Fibroblast of villous mesenchyme (primary cell): ENCODE measurements around the gene GLA. TPM values are rescaled to one million over a fixed set of nuclear protein-coding genes. Genes with fewer than 3 reads are reported as not detected.

Experiments used
- DNase-seq: peaks from one replicate; pipeline ENCODE4 v3.0.0-alpha.2; 2010; ENCODE audit warnings: low read depth
- H3K4me3 ChIP-seq: 2 replicates; pipeline ENCODE4 v1.5.1; 2011; ENCODE audit warnings: low read depth, mild to moderate bottlenecking, low read length
- total RNA-seq: library from RNA; depleted of rRNA; stranded (reverse); fragments of >200 nt; gene quantifications from 2 replicates; pipeline ENCODE4 v1.2.3, GENCODE V29; 2012
- TF ChIP-seq, protein P1 (sequence below): IDR thresholded peaks from 2 replicates; pipeline ENCODE4 v1.5.1; 2012; ENCODE audit warnings: low read depth, mild to moderate bottlenecking, low read length; ENCODE audit not compliant: insufficient read depth

Gene GLA
- total RNA-seq, 1 donor: 45.8 TPM

DNA sequence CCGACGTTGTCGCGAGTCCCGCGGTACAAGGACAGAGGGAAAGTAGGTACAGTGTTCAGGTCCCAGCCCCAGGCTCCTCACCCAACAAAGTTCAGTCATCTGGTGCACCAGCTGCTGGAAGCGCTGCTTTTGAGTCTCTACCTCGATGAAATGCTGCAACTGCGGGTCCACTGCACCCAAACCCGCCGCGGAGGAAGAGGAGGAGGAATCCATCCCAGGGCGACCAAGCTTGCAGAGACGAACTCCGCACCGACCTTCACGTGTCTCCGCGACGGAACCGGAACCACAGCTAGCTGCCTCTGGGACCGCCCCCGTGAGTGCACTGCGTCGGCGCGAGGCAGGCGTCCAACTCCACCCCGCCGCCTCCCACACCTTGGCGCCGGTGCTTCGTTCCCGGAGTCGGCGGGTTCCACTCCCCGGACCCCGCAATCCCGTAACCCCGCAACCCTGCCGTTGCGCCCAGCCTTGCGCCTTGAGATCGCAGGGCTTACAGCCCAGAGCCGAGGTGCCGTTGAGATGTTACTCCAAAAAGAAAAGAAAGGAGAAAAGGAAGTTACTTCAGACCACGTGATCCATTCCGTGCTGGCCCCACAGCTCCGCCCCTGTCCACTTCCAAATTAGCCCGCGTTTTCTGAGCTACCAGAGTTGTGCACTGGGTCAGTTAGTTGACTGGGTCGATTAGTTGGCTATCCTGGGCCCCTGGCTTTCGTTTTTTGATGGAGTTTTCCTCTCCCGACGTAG is 59.1 kb downstream of the GLA start, which contains the start of gene TIMM8A:
Gene TIMM8A (minus strand): TSS at position 291 of the 741 bp plus-strand sequence. CDS start 78 bp downstream, at position 213.
- TF ChIP-seq, protein P1, sequence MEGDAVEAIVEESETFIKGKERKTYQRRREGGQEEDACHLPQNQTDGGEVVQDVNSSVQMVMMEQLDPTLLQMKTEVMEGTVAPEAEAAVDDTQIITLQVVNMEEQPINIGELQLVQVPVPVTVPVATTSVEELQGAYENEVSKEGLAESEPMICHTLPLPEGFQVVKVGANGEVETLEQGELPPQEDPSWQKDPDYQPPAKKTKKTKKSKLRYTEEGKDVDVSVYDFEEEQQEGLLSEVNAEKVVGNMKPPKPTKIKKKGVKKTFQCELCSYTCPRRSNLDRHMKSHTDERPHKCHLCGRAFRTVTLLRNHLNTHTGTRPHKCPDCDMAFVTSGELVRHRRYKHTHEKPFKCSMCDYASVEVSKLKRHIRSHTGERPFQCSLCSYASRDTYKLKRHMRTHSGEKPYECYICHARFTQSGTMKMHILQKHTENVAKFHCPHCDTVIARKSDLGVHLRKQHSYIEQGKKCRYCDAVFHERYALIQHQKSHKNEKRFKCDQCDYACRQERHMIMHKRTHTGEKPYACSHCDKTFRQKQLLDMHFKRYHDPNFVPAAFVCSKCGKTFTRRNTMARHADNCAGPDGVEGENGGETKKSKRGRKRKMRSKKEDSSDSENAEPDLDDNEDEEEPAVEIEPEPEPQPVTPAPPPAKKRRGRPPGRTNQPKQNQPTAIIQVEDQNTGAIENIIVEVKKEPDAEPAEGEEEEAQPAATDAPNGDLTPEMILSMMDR: no peak
- peak; percentile 63 for DNase-seq
- H3K4me3 ChIP-seq: peak within 1 kb of the TSS; percentile 80

DNA sequence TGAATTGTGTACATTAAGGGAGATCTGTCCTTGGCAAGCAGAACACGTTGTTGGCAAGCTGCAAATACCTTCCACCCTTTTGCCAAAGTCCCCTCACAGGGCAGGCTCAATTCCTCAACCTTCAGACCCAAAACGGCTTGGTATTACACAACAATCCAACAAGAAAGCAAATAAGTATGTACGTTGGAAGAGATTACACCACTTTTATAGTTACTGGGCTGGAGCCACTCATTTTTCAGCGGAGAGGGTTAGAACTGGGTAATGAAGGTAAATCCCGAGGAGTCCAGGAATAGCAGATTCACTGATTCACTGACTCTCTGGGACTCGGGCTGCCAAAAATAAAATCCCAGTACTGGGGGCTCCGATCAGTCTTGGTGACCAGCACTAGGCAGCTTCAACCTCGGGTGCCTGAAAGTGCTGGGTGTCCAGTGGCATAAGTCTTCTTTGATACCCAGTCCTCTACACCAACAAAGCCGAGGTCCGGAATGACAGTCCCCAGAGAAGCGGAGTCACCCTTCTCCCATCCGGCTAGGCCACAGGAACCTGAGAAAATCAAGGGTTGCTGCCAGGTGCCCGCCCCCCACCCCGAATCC is 59.8 kb downstream of the GLA start:
- peak; percentile 42 for DNase-seq
- TF ChIP-seq, protein P1: no peak
- peak overlapping the region; percentile 80 for H3K4me3 ChIP-seq

Other genes starting within 250 kb of the GLA start
- 0.97 and 2.6 TPM in 2 replicates for gene DRP2, start 188.1 kb downstream of the GLA start, total RNA-seq
- 0.32 and 1.3 TPM in 2 replicates for gene TAF7L, start 116.6 kb downstream of the GLA start, total RNA-seq
- gene TIMM8A, start 59.2 kb downstream of the GLA start, total RNA-seq: 2.9 and 3.9 TPM in 2 replicates
- gene BTK, start 21.7 kb downstream of the GLA start, total RNA-seq: not detected in 2 replicates
- 103 and 132 TPM in 2 replicates for gene RPL36A, start 16.9 kb downstream of the GLA start, total RNA-seq
- 57.3 and 74.7 TPM in 2 replicates for gene HNRNPH2, start 297 bp upstream of the GLA start, total RNA-seq
- gene ARMCX4, start 77.5 kb upstream of the GLA start, total RNA-seq: 8.1 and 11.2 TPM in 2 replicates
- gene ARMCX1, start 142.6 kb upstream of the GLA start, total RNA-seq: 32.5 and 41.9 TPM in 2 replicates
- gene ARMCX6, start 210.1 kb upstream of the GLA start, total RNA-seq: 26.1 and 38.4 TPM in 2 replicates
- 42.8 and 65.6 TPM in 2 replicates for gene ARMCX3, start 215.2 kb upstream of the GLA start, total RNA-seq